A673 (cell line): ENCODE measurements around the gene PAX3.

ENCODE experiments used
- EZH2 ChIP-seq: fragments of 200-600 bp; sonication (generic); IDR thresholded peaks from 2 replicates; pipeline ENCODE4 v1.6.1; 2017; ENCODE audit warnings: borderline replicate concordance, low read depth, mild to moderate bottlenecking, mixed read lengths, antibody characterized with exemption, low read length; ENCODE audit not compliant: poor library complexity, severe bottlenecking
- TF ChIP-seq, protein P1 (sequence below): fragments of 300-800, 200-600 bp; sonication (generic); conservative IDR thresholded peaks from 2 replicates; pipeline ENCODE4 v1.5.1; 2017; ENCODE audit warnings: low read depth, mild to moderate bottlenecking, antibody characterized with exemption, low read length, moderate library complexity, mixed read lengths

DNA sequence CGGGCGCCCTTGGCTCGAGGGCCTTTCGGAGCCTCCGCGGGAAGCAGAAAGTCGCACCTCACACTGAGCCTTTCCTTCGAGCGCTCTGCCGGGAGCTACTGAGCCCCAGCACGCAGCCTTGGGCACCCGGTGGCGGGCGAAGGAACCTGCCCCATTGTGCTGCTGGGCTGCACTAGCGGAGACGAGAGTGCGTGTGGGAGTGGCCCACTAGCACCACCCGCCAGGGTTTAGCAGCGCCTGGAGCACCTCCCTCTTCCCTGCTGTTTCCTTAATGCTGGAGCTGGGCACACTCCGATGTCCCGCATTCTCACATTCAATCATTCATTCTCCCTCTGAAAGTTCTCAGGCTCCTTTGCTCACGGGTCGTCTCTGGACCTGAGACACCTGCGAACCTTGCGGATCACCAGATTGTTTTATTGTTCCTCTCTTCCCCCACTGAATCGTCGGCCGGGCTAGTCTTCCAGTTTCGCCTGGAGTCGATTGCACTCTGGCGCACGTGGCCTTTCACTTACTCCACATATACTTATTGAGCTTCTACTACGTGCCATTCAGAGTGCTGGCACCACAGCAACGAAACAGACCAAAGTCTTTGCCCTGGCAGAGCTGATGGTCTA is 8.5 kb upstream of the PAX3 start:
- TF ChIP-seq, protein P1, sequence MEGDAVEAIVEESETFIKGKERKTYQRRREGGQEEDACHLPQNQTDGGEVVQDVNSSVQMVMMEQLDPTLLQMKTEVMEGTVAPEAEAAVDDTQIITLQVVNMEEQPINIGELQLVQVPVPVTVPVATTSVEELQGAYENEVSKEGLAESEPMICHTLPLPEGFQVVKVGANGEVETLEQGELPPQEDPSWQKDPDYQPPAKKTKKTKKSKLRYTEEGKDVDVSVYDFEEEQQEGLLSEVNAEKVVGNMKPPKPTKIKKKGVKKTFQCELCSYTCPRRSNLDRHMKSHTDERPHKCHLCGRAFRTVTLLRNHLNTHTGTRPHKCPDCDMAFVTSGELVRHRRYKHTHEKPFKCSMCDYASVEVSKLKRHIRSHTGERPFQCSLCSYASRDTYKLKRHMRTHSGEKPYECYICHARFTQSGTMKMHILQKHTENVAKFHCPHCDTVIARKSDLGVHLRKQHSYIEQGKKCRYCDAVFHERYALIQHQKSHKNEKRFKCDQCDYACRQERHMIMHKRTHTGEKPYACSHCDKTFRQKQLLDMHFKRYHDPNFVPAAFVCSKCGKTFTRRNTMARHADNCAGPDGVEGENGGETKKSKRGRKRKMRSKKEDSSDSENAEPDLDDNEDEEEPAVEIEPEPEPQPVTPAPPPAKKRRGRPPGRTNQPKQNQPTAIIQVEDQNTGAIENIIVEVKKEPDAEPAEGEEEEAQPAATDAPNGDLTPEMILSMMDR = no peak
- no peak for TF ChIP-seq EZH2
